GM12892 (cell line): ENCODE results near the gene LCNL1.
"Not testable (repeated sequence)": the region's sequence is repeated elsewhere in the genome, so short reads cannot be mapped to it uniquely, and the experiment has no call there.

Experiments
- DNase-seq: peaks from one replicate; pipeline ENCODE4 v3.0.0; 2011; ENCODE audit not compliant: insufficient read length
- FAIRE-seq: peaks from 2 replicates; lab custom pipeline; 2011; peaks lifted over from hg19 to GRCh38; lab: Jason Lieb, UNC
- POLR2A ChIP-seq: IDR thresholded peaks from 2 replicates; pipeline ENCODE4 v1.6.1; 2011; ENCODE audit warnings: low read depth, low read length, control low read depth
- POLR2AphosphoS5 ChIP-seq: IDR thresholded peaks from 2 replicates; pipeline ENCODE4 v1.6.1; 2011; ENCODE audit warnings: low read depth, low read length, control low read depth
- TAF1 ChIP-seq: IDR thresholded peaks from 2 replicates; pipeline ENCODE4 v1.6.1; 2011; ENCODE audit warnings: low read depth, mild to moderate bottlenecking, control low read depth, low read length, borderline replicate concordance

LCNL1 gene

DNA sequence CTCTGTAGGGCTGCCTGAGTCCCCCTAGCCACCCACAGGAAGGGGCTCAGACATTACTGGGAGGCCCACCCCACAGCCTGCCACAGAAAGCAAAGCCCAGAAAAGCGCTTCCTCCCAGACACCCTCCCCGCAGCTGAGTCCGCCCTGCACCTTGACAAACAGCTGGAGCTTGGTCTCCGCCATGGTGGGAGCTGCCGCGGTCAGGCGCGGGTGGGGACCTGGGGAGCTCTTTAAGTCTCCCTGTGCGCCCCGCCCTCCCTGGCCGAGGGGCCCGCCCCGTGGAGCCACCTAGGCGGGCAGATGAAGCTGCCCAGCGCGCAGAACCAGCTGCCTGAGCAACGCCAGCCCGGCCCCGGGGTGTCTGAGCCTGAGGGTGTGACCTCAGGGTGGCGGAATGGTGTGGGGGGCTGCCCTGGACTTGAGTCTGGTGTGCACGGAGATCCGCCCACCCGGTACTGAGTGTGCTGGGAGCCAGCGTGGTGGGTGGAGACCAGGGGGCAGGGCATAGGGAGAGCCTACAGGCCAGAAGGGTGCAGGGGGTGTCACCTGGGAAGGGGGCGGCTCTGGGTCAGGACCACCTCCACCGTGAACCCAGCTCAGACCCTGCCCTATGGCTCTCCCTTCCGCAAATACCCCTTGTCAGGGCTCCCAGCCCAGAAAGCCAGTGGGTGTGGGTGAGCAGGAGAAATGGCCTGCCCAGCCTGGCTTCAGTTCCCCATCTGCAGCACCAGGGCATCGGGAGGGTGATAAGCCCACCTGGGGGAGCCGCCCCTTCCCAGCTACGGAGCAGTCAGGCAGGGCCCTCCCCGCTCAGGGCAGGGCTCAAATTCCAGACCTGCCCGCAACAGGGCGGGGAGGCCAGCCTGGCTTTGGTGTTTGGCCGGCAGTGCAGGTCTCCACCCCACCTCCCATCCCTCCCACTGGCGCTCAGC, 13.8 kb downstream of the LCNL1 start, which contains the start of gene CLIC3:
Gene CLIC3, minus strand, starts transcription at position 208 of the 932 bp plus-strand sequence. Its CDS starts 25 bp downstream, at position 183.
- DNase-seq: no peak

DNA sequence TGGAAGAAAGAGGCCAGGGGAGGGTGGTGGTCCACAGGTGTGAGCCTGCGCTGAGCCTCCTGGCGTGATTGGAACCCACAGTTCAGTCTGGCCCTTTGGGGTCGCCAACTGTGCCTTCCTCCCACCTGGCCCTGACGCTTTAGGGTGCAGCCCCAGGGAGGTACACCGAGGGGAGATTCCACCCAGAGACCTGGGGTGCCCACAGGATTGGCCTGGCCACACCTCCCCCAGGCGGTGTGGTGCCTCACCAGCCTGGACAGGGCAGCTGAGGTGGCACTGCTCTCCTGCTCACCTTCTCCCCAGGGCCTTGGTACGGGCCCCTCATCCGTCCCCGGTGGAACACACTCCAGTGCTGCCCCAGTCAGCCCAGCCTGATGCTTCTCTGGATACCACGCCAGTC, 14.6 kb downstream of the LCNL1 start:
- FAIRE-seq: no peak

More for the DNA sequence above, 13.8 kb downstream of the LCNL1 start, which contains the start of gene CLIC3:
- FAIRE-seq: peak; percentile 36
- TF ChIP-seq TAF1 (no peak), POLR2AphosphoS5 (no peak), POLR2A (no peak)

DNA sequence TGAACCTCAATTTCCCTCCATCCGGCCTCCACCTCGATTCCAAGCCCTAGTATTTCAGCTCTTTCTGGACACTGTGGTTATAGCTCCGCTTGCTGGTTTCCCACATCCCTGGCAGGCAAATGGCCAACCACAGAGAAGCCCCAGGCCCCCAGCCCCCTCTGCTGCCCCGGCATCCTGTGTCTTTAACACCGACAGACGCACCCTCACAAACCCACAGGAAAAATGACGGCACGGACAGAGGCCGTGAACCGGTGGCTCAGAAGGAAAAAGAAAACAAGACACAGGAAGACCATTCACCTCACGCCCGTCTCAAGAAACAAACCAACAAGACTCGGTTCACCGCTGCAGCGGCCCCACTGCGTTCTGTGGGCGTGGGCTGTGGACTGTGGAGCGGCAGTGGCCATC, 15.0 kb downstream of the LCNL1 start:
- TF ChIP-seq TAF1 (no peak), POLR2AphosphoS5 (no peak), POLR2A (no peak)
- FAIRE-seq (no peak), DNase-seq (no peak)

More for the DNA sequence above, 14.6 kb downstream of the LCNL1 start:
- DNase-seq: no peak
- TF ChIP-seq POLR2A: no peak
- no peak for TF ChIP-seq TAF1
- no peak for TF ChIP-seq POLR2AphosphoS5

DNA sequence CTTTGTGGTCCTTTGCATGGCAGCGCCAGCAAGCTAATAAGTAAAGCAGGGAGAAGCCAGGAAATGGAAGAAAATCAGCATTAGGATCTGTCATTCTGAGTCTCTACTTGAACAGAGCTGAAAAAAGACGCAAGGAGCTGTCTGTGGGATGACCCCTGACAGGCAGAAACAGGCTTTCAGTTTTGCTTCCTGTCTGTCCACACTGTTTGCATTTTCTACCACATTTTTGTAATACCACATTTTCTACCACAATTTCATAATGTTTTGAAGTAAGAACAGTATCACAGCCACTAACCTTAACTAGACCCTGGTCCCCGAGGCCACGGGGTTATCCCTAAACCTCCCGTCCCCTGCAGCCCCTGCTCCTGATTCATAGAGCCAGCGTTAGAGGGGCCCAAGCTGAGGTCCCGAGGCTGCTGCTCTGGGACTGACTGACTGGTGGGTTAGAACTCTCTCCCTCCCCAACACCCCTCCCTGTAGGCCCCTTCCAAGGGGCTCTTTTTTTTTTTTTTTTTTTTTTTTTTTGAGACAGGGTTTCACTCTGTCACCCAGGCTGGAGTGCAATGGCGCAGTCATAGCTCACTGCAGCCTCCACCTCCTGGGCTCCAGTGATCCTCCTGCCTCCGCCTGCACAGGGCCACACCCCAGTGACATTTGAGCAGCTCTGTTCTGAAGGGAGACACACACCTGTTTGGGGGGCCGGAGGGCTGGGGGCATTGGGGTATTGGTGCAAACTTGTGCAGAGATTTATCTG, 17.6 kb downstream of the LCNL1 start:
- FAIRE-seq: peak; percentile 93
- no peak for TF ChIP-seq TAF1
- no peak for TF ChIP-seq POLR2A
- TF ChIP-seq POLR2AphosphoS5: no peak
- peak; percentile 69 for DNase-seq

DNA sequence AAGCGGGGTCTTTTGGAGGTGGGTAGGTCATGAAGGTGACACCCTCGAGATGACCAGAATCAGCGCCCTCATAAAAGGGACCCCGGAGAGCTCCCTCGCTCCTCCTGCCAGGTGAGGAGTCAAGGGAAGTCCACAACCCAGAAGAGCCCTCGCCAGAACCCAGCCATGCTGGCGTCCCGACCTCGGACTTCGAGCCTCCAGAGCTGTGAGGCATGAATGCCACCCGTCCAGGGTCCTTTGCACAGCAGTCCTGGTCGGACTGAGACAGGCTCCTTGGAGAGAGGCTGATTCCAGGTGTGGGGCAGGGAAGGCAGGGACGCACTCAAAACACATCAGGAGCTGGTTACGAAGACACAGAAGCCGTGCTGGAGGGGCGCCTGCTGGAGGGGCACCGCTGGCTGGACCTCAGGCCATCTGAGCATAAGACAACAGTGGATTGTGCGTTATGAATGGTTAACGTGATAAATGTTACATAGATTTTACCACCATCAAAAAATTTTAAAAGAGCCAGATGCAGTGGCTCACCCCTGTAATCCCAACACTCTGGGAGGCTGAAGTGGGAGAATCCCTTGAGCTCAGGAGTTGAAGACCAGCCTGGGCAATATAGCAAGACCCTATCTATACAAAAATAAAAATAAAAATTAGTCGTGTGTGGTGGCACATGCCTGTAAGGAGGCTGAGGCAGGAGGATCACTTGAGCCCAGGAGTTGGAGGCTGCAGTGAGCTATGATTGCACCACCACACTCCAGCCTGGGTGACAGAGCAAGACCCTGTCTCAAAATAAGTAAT, 19.3 kb downstream of the LCNL1 start:
- TF ChIP-seq POLR2AphosphoS5 (no peak), TAF1 (no peak), POLR2A (no peak)
- FAIRE-seq (no peak), DNase-seq (no peak)

DNA sequence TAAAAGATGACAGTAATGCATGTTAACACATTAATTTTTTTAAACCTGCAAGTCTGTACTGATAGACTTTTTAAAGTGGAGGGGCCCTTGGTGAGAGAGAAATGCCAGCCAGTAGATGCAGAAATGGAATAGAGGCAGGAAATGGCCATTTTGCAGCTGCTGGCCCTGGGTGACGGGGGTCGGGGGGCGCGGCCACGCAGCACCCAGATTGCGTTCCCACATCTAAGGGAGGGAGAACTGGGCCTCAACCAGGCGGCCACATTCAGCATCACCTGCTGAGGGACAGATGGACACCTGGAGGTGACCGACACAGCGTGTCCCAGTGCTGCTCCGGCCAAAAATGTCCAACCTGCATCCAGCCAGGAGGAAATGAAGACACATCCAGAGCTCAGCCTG, 19.9 kb downstream of the LCNL1 start:
- TF ChIP-seq POLR2AphosphoS5 (no peak), TAF1 (no peak)
- FAIRE-seq (no peak), DNase-seq (no peak)

DNA sequence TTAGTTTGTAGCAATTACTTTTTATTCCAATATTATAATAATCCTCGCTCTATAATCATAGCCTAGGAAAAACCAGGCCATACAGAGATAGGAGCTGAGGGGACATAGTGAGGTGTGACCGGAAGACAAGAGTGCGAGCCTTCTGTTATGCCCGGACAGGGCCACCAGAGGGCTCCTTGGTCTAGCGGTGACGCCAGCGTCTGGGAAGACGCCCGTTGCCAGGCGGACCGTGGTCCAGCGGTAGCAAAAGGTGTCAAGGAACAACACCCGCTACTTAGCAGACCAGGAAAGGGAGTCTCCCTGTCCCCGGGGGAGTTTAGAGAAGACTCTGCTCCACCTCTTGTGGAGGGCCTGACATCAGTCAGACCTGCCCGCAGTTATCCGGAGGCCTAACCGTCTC, 21.5 kb downstream of the LCNL1 start:
- FAIRE-seq, DNase-seq: not testable (repeated sequence)

DNA sequence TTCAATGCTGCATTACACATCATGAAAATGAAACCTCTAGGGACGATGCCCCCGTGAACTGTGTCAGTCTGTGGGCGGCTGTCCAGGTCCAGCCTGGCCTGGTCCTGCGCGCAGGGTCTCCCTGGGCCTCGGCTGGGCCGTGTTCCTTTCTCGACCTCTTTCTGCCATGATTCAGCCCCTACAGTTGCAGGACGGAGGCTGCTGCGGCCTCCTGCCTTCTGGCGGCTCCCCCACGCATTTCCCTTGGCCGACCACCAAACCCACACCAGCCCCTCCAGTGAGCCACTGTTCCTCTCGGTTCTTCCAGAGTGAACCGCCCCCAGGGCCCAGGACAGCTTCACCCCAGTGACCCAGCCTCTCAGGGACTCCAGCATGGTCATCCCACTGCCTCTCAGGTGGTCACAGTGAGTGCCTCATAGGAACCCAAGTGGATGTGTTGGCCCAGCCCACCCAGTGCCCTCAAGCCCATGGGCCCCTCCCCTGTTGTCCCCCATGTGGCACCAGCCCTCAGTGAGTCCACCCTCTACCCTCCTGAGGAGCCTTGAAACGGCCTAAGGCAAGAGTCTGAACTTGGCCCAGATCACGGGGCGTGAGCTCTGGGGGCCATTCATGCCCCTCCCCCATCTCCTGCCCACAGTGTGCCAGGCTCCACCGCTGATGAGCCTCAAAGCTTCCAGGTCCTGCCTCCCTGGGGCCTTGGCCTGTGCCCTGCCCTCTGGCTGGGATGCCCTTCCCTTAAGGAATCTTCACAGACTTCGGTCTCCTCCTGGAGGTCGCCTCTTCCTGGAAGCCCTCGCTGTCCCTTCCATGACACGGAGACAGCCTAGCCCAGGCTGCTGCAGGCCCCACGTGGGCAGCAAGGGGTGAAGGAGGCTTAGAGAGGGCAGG, 23.6 kb downstream of the LCNL1 start:
- no peak for FAIRE-seq
- no peak for TF ChIP-seq POLR2AphosphoS5
- TF ChIP-seq POLR2A: no peak
- TF ChIP-seq TAF1: no peak
- DNase-seq: no peak

DNA sequence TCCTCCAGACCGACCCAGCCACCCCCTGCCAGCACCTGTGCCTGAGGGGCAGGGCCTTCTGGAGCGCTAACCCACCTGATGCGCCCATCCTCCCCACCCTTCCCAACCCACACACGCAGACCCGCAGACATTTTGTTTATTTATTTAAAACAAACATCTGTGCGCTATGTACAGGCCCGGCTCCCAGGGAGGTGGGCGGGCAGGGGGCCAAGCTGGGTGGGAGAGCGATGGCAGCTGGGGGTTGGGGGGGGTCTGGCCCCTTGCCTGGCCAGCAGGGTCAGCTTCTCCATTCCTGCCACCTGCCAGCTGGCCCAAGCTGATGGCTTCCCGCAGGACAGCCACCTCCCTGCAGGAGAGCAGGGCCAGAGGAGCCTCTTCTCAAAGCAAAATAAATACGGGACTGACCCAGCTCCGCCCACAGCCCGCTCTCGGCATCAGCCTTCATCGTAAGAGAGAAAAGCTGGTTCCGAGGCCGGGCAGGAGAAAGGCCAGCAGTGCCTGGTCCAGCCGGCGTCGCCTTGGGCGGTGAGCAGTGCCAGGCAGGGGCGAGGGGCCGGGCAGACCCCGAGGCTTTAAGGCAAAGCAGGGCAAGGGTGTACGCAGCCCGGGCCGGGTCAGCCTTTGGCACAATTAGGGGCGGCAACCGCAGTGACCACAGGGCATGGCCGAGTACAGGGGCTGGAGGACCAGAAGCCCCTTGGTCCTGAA, 24.5 kb downstream of the LCNL1 start:
- DNase-seq (no peak), FAIRE-seq (no peak)
- no peak for TF ChIP-seq POLR2A
- no peak for TF ChIP-seq POLR2AphosphoS5
- TF ChIP-seq TAF1: no peak

DNA sequence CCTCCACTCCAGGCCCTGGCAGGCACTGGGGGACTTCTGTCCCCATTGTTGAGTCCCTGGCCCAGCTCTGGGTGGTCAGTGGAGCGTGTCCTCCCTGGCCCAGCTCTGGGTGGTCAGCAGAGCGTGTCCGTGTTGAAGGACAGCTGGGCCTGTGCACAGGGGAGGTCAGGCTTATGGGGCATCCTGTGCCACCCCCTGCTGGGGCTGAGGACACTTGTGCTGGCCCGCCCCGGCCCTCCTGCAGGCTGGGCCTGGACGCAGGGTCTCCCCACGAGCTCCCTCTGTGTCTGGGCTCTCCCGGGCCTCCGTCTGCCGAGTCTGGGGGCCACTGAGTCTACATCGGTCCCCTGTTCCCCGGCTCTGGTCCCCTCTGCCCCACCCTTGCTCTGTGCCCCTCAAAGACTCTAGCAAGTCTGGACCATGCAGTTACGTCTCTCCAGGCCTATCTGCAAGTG, 25.1 kb downstream of the LCNL1 start:
- no peak for TF ChIP-seq POLR2A
- no peak for TF ChIP-seq TAF1
- TF ChIP-seq POLR2AphosphoS5: no peak
- no peak for FAIRE-seq
- DNase-seq: no peak
